Activated CD8-positive, alpha-beta T cell treated with anti-CD3 and anti-CD28 coated beads for 36 hours (primary cell): Measurements from ENCODE around the gene FMNL2. TPM values are rescaled to one million over a fixed set of nuclear protein-coding genes. Genes with fewer than 3 reads are reported as not detected.

ENCODE experiments used
- ATAC-seq: fragments of 200-7000 bp; cut with Tn5 transposase; one replicate; pipeline ENCODE4 v1.10.0; 2021; ENCODE audit warnings: mild to moderate bottlenecking, moderate library complexity
- CTCF ChIA-PET: fragments of 350-600 bp; sonication (Branson Sonifier 250); formaldehyde crosslinking; loops from one replicate; lab custom pipeline; 2021; ENCODE audit warnings: antibody characterized with exemption; lab: Charles Lee
- POLR2A ChIA-PET: fragments of 350-600 bp; sonication (Branson Sonifier 250); formaldehyde crosslinking; loops from one replicate; lab custom pipeline; 2021; ENCODE audit warnings: antibody characterized with exemption; lab: Charles Lee
- DNase-seq: peaks from one replicate; pipeline ENCODE4 v3.0.0-alpha.2; 2020
- H3K27ac Mint-ChIP-seq: one replicate; pipeline ENCODE4 v1.8.0; 2021; ENCODE audit warnings: mild to moderate bottlenecking, mixed read lengths
- H3K27me3 Mint-ChIP-seq: one replicate; pipeline ENCODE4 v1.8.0; 2021; ENCODE audit warnings: mixed read lengths
- H3K36me3 Mint-ChIP-seq: one replicate; pipeline ENCODE4 v1.8.0; 2021; ENCODE audit warnings: low read depth, mixed read lengths
- H3K4me1 Mint-ChIP-seq: one replicate; pipeline ENCODE4 v1.8.0; 2021; ENCODE audit warnings: low read depth, mixed read lengths
- H3K4me3 Mint-ChIP-seq: one replicate; pipeline ENCODE4 v1.8.0; 2021; ENCODE audit warnings: mild to moderate bottlenecking, moderate library complexity, mixed read lengths
- H3K9me3 Mint-ChIP-seq: one replicate; pipeline ENCODE4 v1.8.0; 2021; ENCODE audit warnings: mixed read lengths
- intact Hi-C: fragments of 100-400 bp; cut with micrococcal nuclease; formaldehyde crosslinking; loops from one replicate; pipeline ENCODE4 v1.10.0; 2022
- total RNA-seq, 2 experiments: library from RNA; stranded (reverse); gene quantifications; one replicate each; pipeline ENCODE4 v1.2.3, GENCODE V29; 2021
- TF ChIP-seq, protein P1 (sequence below): fragments of 200-600 bp; IDR thresholded peaks from one replicate; pipeline ENCODE4 v1.8.0; 2022; ENCODE audit warnings: antibody characterized with exemption, mild to moderate bottlenecking

The FMNL2 gene
- total RNA-seq, 2 experiments from 2014 or later = 1.1 TPM

DNA sequence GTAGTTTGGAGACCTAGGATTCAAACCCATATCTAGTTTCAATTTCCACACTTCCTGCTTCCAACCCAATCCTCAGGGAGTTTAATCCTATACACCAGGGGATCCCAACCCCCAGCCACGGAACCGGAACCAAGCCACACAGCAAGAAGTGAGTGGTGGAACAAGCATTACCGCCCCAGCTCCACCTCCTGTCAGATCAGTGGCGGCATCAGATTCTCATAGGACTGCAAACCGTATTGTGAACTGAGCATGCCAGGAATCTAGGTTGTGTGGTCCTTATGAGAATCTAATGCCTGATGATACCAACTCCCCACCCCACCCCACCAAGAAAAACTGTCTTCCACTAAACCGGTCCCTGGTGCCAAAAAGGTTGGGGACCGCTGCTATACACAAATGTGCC lies 329.8 kb downstream of the FMNL2 start:
- intact Hi-C loops = no loop called here
- H3K36me3 Mint-ChIP-seq = peaks cover 53% of the 10 kb centered on the region
- ChIA-PET CTCF (no interaction called here), POLR2A (interaction anchor here (0.7 kb wide), 1 partner anchor 162 kb away, joined by 4 read pairs; no protein-coding TSS in a partner anchor)
- no peak for DNase-seq
- H3K4me3 Mint-ChIP-seq = no peak overlapping the region
- H3K27me3 Mint-ChIP-seq = no peaks in the 10 kb centered on the region
- TF ChIP-seq, protein P1, sequence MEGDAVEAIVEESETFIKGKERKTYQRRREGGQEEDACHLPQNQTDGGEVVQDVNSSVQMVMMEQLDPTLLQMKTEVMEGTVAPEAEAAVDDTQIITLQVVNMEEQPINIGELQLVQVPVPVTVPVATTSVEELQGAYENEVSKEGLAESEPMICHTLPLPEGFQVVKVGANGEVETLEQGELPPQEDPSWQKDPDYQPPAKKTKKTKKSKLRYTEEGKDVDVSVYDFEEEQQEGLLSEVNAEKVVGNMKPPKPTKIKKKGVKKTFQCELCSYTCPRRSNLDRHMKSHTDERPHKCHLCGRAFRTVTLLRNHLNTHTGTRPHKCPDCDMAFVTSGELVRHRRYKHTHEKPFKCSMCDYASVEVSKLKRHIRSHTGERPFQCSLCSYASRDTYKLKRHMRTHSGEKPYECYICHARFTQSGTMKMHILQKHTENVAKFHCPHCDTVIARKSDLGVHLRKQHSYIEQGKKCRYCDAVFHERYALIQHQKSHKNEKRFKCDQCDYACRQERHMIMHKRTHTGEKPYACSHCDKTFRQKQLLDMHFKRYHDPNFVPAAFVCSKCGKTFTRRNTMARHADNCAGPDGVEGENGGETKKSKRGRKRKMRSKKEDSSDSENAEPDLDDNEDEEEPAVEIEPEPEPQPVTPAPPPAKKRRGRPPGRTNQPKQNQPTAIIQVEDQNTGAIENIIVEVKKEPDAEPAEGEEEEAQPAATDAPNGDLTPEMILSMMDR = no peak
- no peaks in the 10 kb centered on the region for H3K9me3 Mint-ChIP-seq
- H3K4me1 Mint-ChIP-seq = no peaks in the 10 kb centered on the region
- H3K27ac Mint-ChIP-seq = no peak overlapping the region
- no peak for ATAC-seq

DNA sequence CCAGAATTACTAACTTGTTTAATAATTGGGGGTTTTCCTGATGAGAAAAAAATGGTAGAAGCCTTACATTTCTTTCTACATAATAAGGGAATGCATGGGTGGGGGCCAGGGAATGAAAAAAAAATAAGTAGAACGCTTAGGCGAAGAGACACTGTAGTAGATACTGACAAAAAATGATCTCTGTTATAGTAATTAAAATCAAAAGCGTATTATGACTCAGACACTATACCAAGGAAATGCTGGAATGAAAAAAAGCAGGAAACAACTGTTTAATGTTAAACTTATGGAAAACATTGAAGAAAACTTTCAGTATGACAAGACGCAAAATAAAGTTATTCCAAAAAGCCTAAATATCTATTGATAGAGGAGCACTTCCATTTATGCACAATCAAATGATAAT lies 339.4 kb downstream of the FMNL2 start:
- TF ChIP-seq, protein P1 = no peak
- no peak overlapping the region for H3K27ac Mint-ChIP-seq
- no peak for DNase-seq
- ChIA-PET CTCF (no interaction called here), POLR2A (no interaction called here)
- no peak for ATAC-seq
- intact Hi-C loops = no loop called here
- no peak overlapping the region for H3K4me3 Mint-ChIP-seq
- H3K4me1 Mint-ChIP-seq = no peaks in the 10 kb centered on the region
- no peaks in the 10 kb centered on the region for H3K9me3 Mint-ChIP-seq
- peaks cover 35% of the 10 kb centered on the region for H3K36me3 Mint-ChIP-seq
- no peaks in the 10 kb centered on the region for H3K27me3 Mint-ChIP-seq

DNA sequence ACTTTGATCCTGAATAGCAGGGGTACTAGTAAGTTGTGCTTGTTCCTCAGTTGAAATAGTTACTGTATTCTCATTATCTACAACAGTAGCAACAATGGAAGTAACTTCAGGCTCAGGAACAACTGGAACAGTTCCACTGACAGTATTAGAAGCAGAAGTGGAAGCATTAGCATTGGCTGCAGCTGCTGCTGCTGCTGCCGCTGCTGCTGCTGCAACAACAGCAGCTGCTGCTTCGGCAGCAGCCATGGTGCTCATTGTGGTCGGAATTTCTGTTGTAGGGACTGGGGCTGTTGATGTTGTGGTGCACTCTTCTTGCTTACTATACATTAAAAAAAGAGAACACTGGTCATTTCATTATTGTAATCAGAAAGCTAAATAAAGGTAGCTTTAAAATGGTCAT lies 341.5 kb downstream of the FMNL2 start:
- Mint-ChIP-seq H3K36me3 (peaks cover 35% of the 10 kb centered on the region), H3K4me3 (no peak overlapping the region), H3K27me3 (no peaks in the 10 kb centered on the region), H3K4me1 (no peaks in the 10 kb centered on the region), H3K27ac (no peak overlapping the region), H3K9me3 (no peaks in the 10 kb centered on the region)
- ChIA-PET POLR2A (no interaction called here), CTCF (interaction anchor here (1.0 to 1.5 kb wide), 2 partner anchors 42 to 66 kb away, joined by 3 read pairs; no protein-coding TSS in a partner anchor)
- no peak for ATAC-seq
- no peak for DNase-seq
- TF ChIP-seq, protein P1 = no peak
- intact Hi-C loops = no loop called here

DNA sequence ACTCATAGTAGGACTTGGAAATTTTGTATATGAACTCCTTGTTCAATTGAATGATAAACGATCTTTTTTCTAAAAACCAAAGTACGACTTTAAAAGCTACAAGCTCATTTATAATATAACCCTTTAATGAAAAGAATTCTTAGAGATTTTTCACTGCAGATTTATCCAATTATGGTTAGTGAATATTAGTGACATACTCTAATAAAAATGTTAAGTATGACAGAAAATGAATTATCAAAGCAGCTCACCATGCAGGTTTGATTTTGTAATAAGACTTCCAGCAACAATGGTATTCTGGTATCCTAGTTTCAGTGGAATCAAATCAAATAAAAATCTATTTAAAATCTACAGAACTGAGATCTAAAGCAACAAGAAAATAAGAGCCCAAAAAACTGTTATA lies 343.8 kb downstream of the FMNL2 start:
- Mint-ChIP-seq H3K36me3 (peaks cover 32% of the 10 kb centered on the region), H3K9me3 (no peaks in the 10 kb centered on the region), H3K27ac (no peak overlapping the region), H3K4me3 (no peak overlapping the region), H3K27me3 (no peaks in the 10 kb centered on the region), H3K4me1 (peaks cover 8% of the 10 kb centered on the region)
- ATAC-seq = no peak
- DNase-seq = no peak
- TF ChIP-seq, protein P1 = no peak
- CTCF ChIA-PET = no interaction called here
- POLR2A ChIA-PET = no interaction called here
- intact Hi-C loops = no loop called here

DNA sequence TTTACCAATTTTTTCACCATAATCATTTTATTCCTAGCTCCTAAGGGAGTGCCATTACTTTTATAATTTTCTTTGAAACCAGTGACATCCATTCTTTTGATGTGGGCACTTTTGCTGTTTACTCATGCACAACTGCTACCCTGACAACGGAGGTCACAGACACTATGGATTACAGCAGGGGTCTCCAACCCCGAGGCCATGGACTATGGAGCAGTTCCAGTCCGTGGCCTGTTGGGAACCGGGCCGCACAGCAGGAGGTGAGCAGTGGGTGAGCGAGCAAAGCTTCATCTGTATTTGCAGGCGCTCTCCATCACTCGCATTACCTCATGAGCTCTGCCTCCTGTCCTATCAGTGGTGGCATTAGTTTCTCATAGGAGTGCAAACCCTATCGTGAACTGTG lies 347.7 kb downstream of the FMNL2 start:
- H3K27ac Mint-ChIP-seq = no peak overlapping the region
- peaks cover 33% of the 10 kb centered on the region for H3K4me1 Mint-ChIP-seq
- TF ChIP-seq, protein P1 = no peak
- H3K27me3 Mint-ChIP-seq = no peaks in the 10 kb centered on the region
- ATAC-seq = no peak
- ChIA-PET POLR2A (interaction anchor here (1.3 kb wide), 1 partner anchor 11 kb away, joined by 3 read pairs; no protein-coding TSS in a partner anchor), CTCF (no interaction called here)
- no peak for DNase-seq
- no peak overlapping the region for H3K4me3 Mint-ChIP-seq
- no peaks in the 10 kb centered on the region for H3K9me3 Mint-ChIP-seq
- peaks cover 28% of the 10 kb centered on the region for H3K36me3 Mint-ChIP-seq
- intact Hi-C loops = no loop called here
